MM.1S (cell line): ENCODE measurements around the gene SNX3.

Experiments used
- DNase-seq: peaks from one replicate; pipeline ENCODE4 v3.0.0-alpha.2; 2015
- H2AFZ ChIP-seq: fragments of 300-600 bp; sonication (generic); 2 replicates; pipeline ENCODE4 v1.6.0; 2016; ENCODE audit warnings: antibody characterized with exemption, low read length
- H3F3A ChIP-seq: fragments of 300-600 bp; sonication (generic); 2 replicates; pipeline ENCODE4 v1.6.1; 2016; ENCODE audit warnings: mild to moderate bottlenecking, antibody characterized with exemption, low read length, moderate library complexity, mixed read lengths; ENCODE audit not compliant: insufficient read depth
- H3K27ac ChIP-seq: fragments of 300-600 bp; sonication (generic); 2 replicates; pipeline ENCODE4 v1.5.1; 2016; ENCODE audit warnings: mild to moderate bottlenecking, low read length
- H3K27me3 ChIP-seq: fragments of 300-600 bp; sonication (generic); replicated peaks from 2 replicates; pipeline ENCODE4 v1.6.0; 2016; ENCODE audit warnings: low read length; ENCODE audit not compliant: insufficient read depth
- H3K36me3 ChIP-seq: fragments of 300-600 bp; sonication (generic); replicated peaks from 2 replicates; pipeline ENCODE4 v1.6.1; 2016; ENCODE audit warnings: mild to moderate bottlenecking, low read length, mixed read lengths; ENCODE audit not compliant: insufficient read depth
- H3K4me1 ChIP-seq: fragments of 300-600 bp; sonication (generic); 2 replicates; pipeline ENCODE4 v1.6.1; 2016; ENCODE audit warnings: low read length, mixed read lengths
- H3K4me2 ChIP-seq: fragments of 300-600 bp; sonication (generic); 2 replicates; pipeline ENCODE4 v1.6.0; 2016; ENCODE audit warnings: low read depth, low read length
- H3K4me3 ChIP-seq: fragments of 300-600 bp; sonication (generic); 2 replicates; pipeline ENCODE4 v1.5.1; 2016; ENCODE audit warnings: low read length, mixed read lengths
- H3K79me2 ChIP-seq: fragments of 300-600 bp; sonication (generic); 2 replicates; pipeline ENCODE4 v1.6.1; 2016; ENCODE audit warnings: mixed run types, low read length, mixed read lengths
- H3K9ac ChIP-seq: fragments of 300-600 bp; sonication (generic); 2 replicates; pipeline ENCODE4 v1.6.1; 2016; ENCODE audit warnings: low read length, mixed read lengths
- H3K9me2 ChIP-seq: fragments of 300-600 bp; sonication (generic); replicated peaks from 2 replicates; pipeline ENCODE4 v1.6.1; 2016; ENCODE audit warnings: mild to moderate bottlenecking, low read length, mixed read lengths; ENCODE audit not compliant: insufficient read depth
- H3K9me3 ChIP-seq: fragments of 300-600 bp; sonication (generic); replicated peaks from 2 replicates; pipeline ENCODE4 v1.6.1; 2016; ENCODE audit warnings: mild to moderate bottlenecking, low read length, mixed read lengths; ENCODE audit not compliant: insufficient read depth
- H4K20me1 ChIP-seq: fragments of 300-600 bp; sonication (generic); 2 replicates; pipeline ENCODE4 v1.6.1; 2016; ENCODE audit warnings: mild to moderate bottlenecking, low read length, moderate library complexity, mixed read lengths; ENCODE audit not compliant: insufficient read depth
- CTCF ChIP-seq: fragments of 300-600 bp; sonication (generic); IDR thresholded peaks from 2 replicates; pipeline ENCODE4 v1.5.1; 2016; ENCODE audit warnings: antibody characterized with exemption, low read length, mixed read lengths
- EZH2 ChIP-seq: fragments of 300-600 bp; sonication (generic); optimal IDR thresholded peaks from 2 replicates; pipeline ENCODE3; 2017; ENCODE audit warnings: low read depth, mild to moderate bottlenecking, antibody characterized with exemption, low read length, mixed read lengths
- EZH2phosphoT487 ChIP-seq: fragments of 300-600 bp; sonication (generic); IDR thresholded peaks from 2 replicates; pipeline ENCODE4 v1.6.1; 2018; ENCODE audit warnings: antibody characterized with exemption, low read length

SNX3 gene

GRCh38 chr6:108254433-108255410 is 6.1 kb downstream of the SNX3 start:
- no peaks in the 10 kb centered on the region for H3K4me1 ChIP-seq
- H3K4me2 ChIP-seq = no peak overlapping the region
- DNase-seq = no peak
- H3K9me2 ChIP-seq = no peaks in the 10 kb centered on the region
- H3K27me3 ChIP-seq = no peaks in the 10 kb centered on the region
- H3F3A ChIP-seq = no peaks in the 10 kb centered on the region; the same call in 1 of the 2 replicates
- no peaks in the 10 kb centered on the region for H3K9me3 ChIP-seq
- H3K36me3 ChIP-seq = no peaks in the 10 kb centered on the region
- no peak overlapping the region for H3K4me3 ChIP-seq
- H2AFZ ChIP-seq = no peak overlapping the region
- no peak overlapping the region for H3K27ac ChIP-seq
- TF ChIP-seq EZH2 = no peak
- no peak for TF ChIP-seq EZH2phosphoT487
- no peak for TF ChIP-seq CTCF
- no peak overlapping the region for H3K9ac ChIP-seq
- peaks cover 98% of the 10 kb centered on the region for H3K79me2 ChIP-seq
- no peaks in the 10 kb centered on the region for H4K20me1 ChIP-seq

- Histone ChIP-seq H3K4me3 (no peak overlapping the region), H3K9ac (no peak overlapping the region), H2AFZ (no peak overlapping the region), H3K27ac (no peak overlapping the region), H3K9me2 (no peaks in the 10 kb centered on the region), H3K4me2 (no peak overlapping the region), H3K9me3 (no peaks in the 10 kb centered on the region), H3K4me1 (no peaks in the 10 kb centered on the region), H3K27me3 (no peaks in the 10 kb centered on the region), H3F3A (no peaks in the 10 kb centered on the region), H4K20me1 (no peaks in the 10 kb centered on the region), H3K79me2 (peaks cover 98% of the 10 kb centered on the region), H3K36me3 (no peaks in the 10 kb centered on the region)
- DNase-seq = no peak
- TF ChIP-seq EZH2phosphoT487 = no peak
- no peak for TF ChIP-seq CTCF
- TF ChIP-seq EZH2 = no peak
These were observed 7.6 kb downstream of the SNX3 start for GRCh38 chr6:108253241-108253640.

- H3K27ac ChIP-seq = no peak overlapping the region
- peaks cover 97% of the 10 kb centered on the region for H3K79me2 ChIP-seq
- H3K9me3 ChIP-seq = no peaks in the 10 kb centered on the region
- no peak overlapping the region for H3K9ac ChIP-seq
- H3K4me2 ChIP-seq = no peak overlapping the region
- H4K20me1 ChIP-seq = no peaks in the 10 kb centered on the region
- no peak overlapping the region for H2AFZ ChIP-seq
- no peak for DNase-seq
- H3K4me1 ChIP-seq = no peaks in the 10 kb centered on the region
- H3F3A ChIP-seq = no peaks in the 10 kb centered on the region
- no peak for TF ChIP-seq CTCF
- no peak for TF ChIP-seq EZH2
- no peak for TF ChIP-seq EZH2phosphoT487
- H3K4me3 ChIP-seq = no peak overlapping the region
- no peaks in the 10 kb centered on the region for H3K36me3 ChIP-seq
- no peaks in the 10 kb centered on the region for H3K27me3 ChIP-seq
- no peaks in the 10 kb centered on the region for H3K9me2 ChIP-seq
These were observed 8.8 kb downstream of the SNX3 start for GRCh38 chr6:108252055-108252454.
